Aorta (tissue), 4 donors: Measurements from ENCODE around the gene F2RL2. TPM values are rescaled to one million over a fixed set of nuclear protein-coding genes. Genes with fewer than 3 reads are reported as not detected.

Experiments used
- polyA plus RNA-seq, 2 donors: library from polyadenylated mRNA; stranded (reverse); fragments of 200-250 nt; gene quantifications; one replicate each; pipeline ENCODE4 v1.2.3, GENCODE V29; 2013
- total RNA-seq, 2 donors: library from RNA; stranded (reverse); fragmentation: NEBNext Ultra II Directional; extraction: Animal tissue kit (Norgen Biotek cat#: 25700); gene quantifications; one replicate each; pipeline ENCODE4 v1.2.1, GENCODE V29; 2021
- donor health status: healthy with polysubstance abuse.
- donor health status: Bipolar disorder and iron deficiency.
- donor health status: DM: no; HTN: no; CAD: no.
- donor health status: DM: yes; HTN: yes; CAD: no.

The F2RL2 gene
- total and polyA plus RNA-seq, 4 donors, result 0.32 to 4.4 (median 0.50) TPM

Other genes with a start within 250 kb of the F2RL2 start
- 10 to 100 TPM; 13.7 to 27.0 TPM for gene IQGAP2, start 220.1 kb downstream of the F2RL2 start, total RNA-seq
- gene IQGAP2, start 220.1 kb downstream of the F2RL2 start, polyA plus RNA-seq, result 10 to 100 TPM in 1 of 2 donors, 1 to 10 TPM in 1; 2.6 to 40.2 TPM
- gene F2R, start 92.7 kb upstream of the F2RL2 start, total RNA-seq, result 10 to 100 TPM; 17.8 to 22.0 TPM
- gene F2R, start 92.7 kb upstream of the F2RL2 start, polyA plus RNA-seq, result 100 to 1,000 TPM in 1 of 2 donors, 10 to 100 TPM in 1; 22.3 to 185 TPM
- gene F2RL1, start 195.6 kb upstream of the F2RL2 start, total RNA-seq, result 1 to 10 TPM in 1 of 2 donors, under 1 TPM in 1; 0.88 to 1.9 TPM
- 10 to 100 TPM in 1 of 2 donors, 1 to 10 TPM in 1; 5.5 to 10.7 TPM for gene F2RL1, start 195.6 kb upstream of the F2RL2 start, polyA plus RNA-seq
- gene S100Z, start 226.6 kb upstream of the F2RL2 start, total RNA-seq, result under 1 TPM; 0.68 to 0.87 TPM
- not detected for gene S100Z, start 226.6 kb upstream of the F2RL2 start, polyA plus RNA-seq